OCI-LY7 (cell line): Measurements from ENCODE around the gene ABCC4.
"Not testable (repeated sequence)": the region's sequence is repeated elsewhere in the genome, so short reads cannot be mapped to it uniquely, and the experiment has no call there.

Source experiments
- CTCF ChIP-seq: fragments of 200-600 bp; sonication (generic); conservative IDR thresholded peaks from 2 replicates; pipeline ENCODE4 v1.5.1; 2014; ENCODE audit warnings: mild to moderate bottlenecking, antibody characterized with exemption, low read length, moderate library complexity, mixed read lengths
- EZH2phosphoT487 ChIP-seq: fragments of 200-600 bp; sonication (generic); IDR thresholded peaks from 2 replicates; pipeline ENCODE4 v1.6.1; 2018; ENCODE audit warnings: low read depth, borderline replicate concordance, mild to moderate bottlenecking, mixed run types, antibody characterized with exemption, low read length, moderate library complexity, mixed read lengths

- not testable (repeated sequence) for TF ChIP-seq CTCF, EZH2phosphoT487
These were observed 134.2 kb downstream of the ABCC4 start for GRCh38 chr13:95167003-95167402.
